ENCODE results near the gene CLEC3B. TPM values are rescaled to one million over a fixed set of nuclear protein-coding genes. Genes with fewer than 3 reads are reported as not detected.
"Not testable (repeated sequence)": the region's sequence is repeated elsewhere in the genome, so short reads cannot be mapped to it uniquely, and the experiment has no call there.

CLEC3B gene
- total RNA-seq, 1 donor from 2014 or later, result 41.7 TPM

GRCh38 chr3:45071075-45071474, 45.0 kb downstream of the CLEC3B start:
- Histone ChIP-seq H3K27me3 (no peaks in the 10 kb centered on the region), H3K36me3 (no peaks in the 10 kb centered on the region), H3K27ac (no peak overlapping the region), H3K4me1 (no peaks in the 10 kb centered on the region), H3K4me3 (no peak overlapping the region), H3K9me3 (no peaks in the 10 kb centered on the region)
- TF ChIP-seq, protein P1, sequence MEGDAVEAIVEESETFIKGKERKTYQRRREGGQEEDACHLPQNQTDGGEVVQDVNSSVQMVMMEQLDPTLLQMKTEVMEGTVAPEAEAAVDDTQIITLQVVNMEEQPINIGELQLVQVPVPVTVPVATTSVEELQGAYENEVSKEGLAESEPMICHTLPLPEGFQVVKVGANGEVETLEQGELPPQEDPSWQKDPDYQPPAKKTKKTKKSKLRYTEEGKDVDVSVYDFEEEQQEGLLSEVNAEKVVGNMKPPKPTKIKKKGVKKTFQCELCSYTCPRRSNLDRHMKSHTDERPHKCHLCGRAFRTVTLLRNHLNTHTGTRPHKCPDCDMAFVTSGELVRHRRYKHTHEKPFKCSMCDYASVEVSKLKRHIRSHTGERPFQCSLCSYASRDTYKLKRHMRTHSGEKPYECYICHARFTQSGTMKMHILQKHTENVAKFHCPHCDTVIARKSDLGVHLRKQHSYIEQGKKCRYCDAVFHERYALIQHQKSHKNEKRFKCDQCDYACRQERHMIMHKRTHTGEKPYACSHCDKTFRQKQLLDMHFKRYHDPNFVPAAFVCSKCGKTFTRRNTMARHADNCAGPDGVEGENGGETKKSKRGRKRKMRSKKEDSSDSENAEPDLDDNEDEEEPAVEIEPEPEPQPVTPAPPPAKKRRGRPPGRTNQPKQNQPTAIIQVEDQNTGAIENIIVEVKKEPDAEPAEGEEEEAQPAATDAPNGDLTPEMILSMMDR (IDR thresholded peaks at IDR 0.05), result no peak
- TF ChIP-seq POLR2A (IDR thresholded peaks at IDR 0.05) (no peak), POLR2AphosphoS5 (IDR thresholded peaks at IDR 0.05; ENCODE audit: insufficient read depth in 1 of 2, low read depth in 1 of 2) (no peak)
- intact Hi-C loops (cut with DNase I), result no loop called here
- no peak for DNase-seq (ENCODE audit: extremely low spot score in 2 of 2)

DNA sequence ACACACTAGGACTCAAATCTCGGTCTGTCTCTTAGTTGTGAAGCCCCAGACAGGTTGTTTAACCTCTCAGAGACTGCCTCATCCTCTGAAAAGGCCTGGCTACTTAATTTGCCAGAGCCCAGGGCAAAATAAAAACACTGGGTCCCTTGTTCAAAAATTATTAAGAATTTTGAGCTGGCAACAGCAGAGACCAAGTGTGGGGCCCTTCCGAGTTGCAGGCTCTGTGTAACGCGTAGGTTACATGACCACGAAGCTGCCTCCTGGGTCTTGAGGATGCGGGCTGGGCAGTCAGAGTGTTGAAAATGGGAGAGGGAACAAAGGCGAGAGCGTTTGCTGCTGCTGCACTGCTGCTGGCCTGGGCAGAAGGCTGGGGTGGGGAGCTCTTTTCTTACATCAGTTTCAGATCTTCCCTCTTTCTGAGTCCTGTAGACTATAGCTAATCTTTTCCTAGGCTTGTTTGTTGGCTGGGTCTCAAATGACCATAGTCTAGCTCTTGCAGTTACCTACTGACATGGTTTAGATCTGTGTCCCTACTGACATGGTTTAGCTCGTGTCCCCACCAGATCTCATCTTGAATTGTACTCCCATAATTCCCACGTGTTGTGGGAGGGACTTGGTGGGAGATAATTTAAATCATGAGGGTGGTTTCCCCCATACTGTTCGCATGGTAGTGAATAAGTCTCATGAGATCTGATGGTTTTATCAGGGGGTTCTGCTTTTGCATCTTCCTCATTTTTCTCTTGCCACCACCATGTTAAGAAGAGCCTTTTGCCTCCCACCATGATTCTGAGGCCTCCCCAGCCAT, 49.9 kb downstream of the CLEC3B start:
- H3K36me3 ChIP-seq, result no peaks in the 10 kb centered on the region
- TF ChIP-seq POLR2A (IDR thresholded peaks at IDR 0.05), result no peak
- TF ChIP-seq POLR2AphosphoS5 (IDR thresholded peaks at IDR 0.05; ENCODE audit: insufficient read depth in 1 of 2, low read depth in 1 of 2), result no peak
- TF ChIP-seq, protein P1 (IDR thresholded peaks at IDR 0.05), result no peak
- no peaks in the 10 kb centered on the region for H3K27me3 ChIP-seq
- no peaks in the 10 kb centered on the region for H3K4me1 ChIP-seq
- no peaks in the 10 kb centered on the region for H3K9me3 ChIP-seq
- H3K4me3 ChIP-seq, result no peak overlapping the region
- no peak for DNase-seq (ENCODE audit: extremely low spot score in 2 of 2)
- no peak overlapping the region for H3K27ac ChIP-seq
- intact Hi-C loops (cut with DNase I), result no loop called here

DNA sequence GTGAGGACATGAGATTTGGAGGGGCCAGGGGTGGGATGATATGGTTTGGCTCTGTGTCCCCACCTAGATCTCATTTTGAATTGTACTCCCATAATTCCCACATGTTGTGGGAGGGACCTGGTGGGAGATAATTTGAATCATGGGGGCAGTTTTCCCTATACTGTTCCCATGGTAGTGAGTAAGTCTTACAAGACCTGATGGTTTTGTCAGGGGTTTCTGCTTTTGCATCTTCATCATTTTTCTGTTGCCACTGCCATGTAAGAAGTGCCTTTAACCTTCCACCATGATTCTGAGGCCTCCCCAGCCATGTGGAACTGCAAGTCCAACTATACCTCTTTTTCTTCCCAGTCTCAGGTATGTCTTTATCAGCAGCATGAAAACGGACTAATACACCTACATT, 52.2 kb downstream of the CLEC3B start:
- H3K9me3 ChIP-seq; H3K4me1 ChIP-seq; H3K36me3 ChIP-seq; H3K27me3 ChIP-seq; H3K27ac ChIP-seq; DNase-seq (ENCODE audit: extremely low spot score in 2 of 2); H3K4me3 ChIP-seq; intact Hi-C loops (cut with DNase I): not testable (repeated sequence)

- TF ChIP-seq POLR2A (IDR thresholded peaks at IDR 0.05) (no peak), POLR2AphosphoS5 (IDR thresholded peaks at IDR 0.05; ENCODE audit: insufficient read depth in 1 of 2, low read depth in 1 of 2) (no peak)
- TF ChIP-seq, protein P1 (IDR thresholded peaks at IDR 0.05), result no peak
- H3K27ac ChIP-seq, result no peak overlapping the region
- no peak overlapping the region for H3K4me3 ChIP-seq
- intact Hi-C loops (cut with DNase I), result no loop called here
- no peaks in the 10 kb centered on the region for H3K36me3 ChIP-seq
- no peak for DNase-seq (ENCODE audit: extremely low spot score in 2 of 2)
- H3K27me3 ChIP-seq, result no peaks in the 10 kb centered on the region
- no peaks in the 10 kb centered on the region for H3K9me3 ChIP-seq
- no peaks in the 10 kb centered on the region for H3K4me1 ChIP-seq
Measured at GRCh38 chr3:45078910-45079522, 52.9 kb downstream of the CLEC3B start.

DNA sequence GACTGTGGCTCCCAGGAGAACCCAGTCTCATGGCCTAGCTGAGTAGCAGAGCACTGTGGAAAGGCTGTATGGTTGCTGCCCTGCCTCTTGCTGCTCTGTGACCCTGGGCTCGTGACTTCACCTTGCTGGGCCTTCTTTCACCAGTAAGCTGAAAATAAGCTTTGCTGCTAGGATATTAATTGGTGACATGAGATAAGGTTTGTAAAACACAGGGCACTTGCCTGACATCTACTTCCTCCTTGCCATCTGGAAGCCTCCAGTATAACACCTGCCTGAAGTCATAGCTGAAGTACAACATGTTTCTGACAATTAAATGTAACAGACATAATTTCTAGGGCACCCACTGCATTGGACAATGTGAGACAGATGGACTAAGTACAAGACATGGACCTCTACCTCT, 53.6 kb downstream of the CLEC3B start:
- H3K4me1 ChIP-seq, result no peaks in the 10 kb centered on the region
- DNase-seq (ENCODE audit: extremely low spot score in 2 of 2), result no peak
- H3K27me3 ChIP-seq, result no peaks in the 10 kb centered on the region
- H3K27ac ChIP-seq, result no peak overlapping the region
- H3K36me3 ChIP-seq, result no peaks in the 10 kb centered on the region
- H3K9me3 ChIP-seq, result no peaks in the 10 kb centered on the region
- no peak overlapping the region for H3K4me3 ChIP-seq
- TF ChIP-seq, protein P1 (IDR thresholded peaks at IDR 0.05), result no peak
- TF ChIP-seq POLR2AphosphoS5 (IDR thresholded peaks at IDR 0.05; ENCODE audit: insufficient read depth in 1 of 2, low read depth in 1 of 2) (no peak), POLR2A (IDR thresholded peaks at IDR 0.05) (no peak)
- intact Hi-C loops (cut with DNase I), result no loop called here
